A673 (cell line): ENCODE measurements around the gene MX2.

Experiments
- CTCF ChIP-seq: fragments of 300-800, 200-600 bp; sonication (generic); conservative IDR thresholded peaks from 2 replicates; pipeline ENCODE4 v1.5.1; 2017; ENCODE audit warnings: low read depth, mild to moderate bottlenecking, antibody characterized with exemption, low read length, moderate library complexity, mixed read lengths
- EZH2 ChIP-seq: fragments of 200-600 bp; sonication (generic); IDR thresholded peaks from 2 replicates; pipeline ENCODE4 v1.6.1; 2017; ENCODE audit warnings: borderline replicate concordance, low read depth, mild to moderate bottlenecking, mixed read lengths, antibody characterized with exemption, low read length; ENCODE audit not compliant: poor library complexity, severe bottlenecking

- TF ChIP-seq CTCF = no peak
- no peak for TF ChIP-seq EZH2
These were observed 40.4 kb downstream of the MX2 start for GRCh38 chr21:41402231-41402630.
